IMR-90 (cell line): ENCODE results near the gene CDK5RAP3. TPM values are rescaled to one million over a fixed set of nuclear protein-coding genes. Genes with fewer than 3 reads are reported as not detected.

Source experiments
- ATAC-seq: fragments of 200-7000 bp; cut with Tn5 transposase; 2 replicates; pipeline ENCODE4 v1.9.1; 2020; ENCODE audit warnings: low read depth, mild to moderate bottlenecking, moderate library complexity
- BruUV-seq: library from RNA; stranded (reverse); fragments of 400-500 nt; replicated peaks from 2 replicates; lab custom pipeline; 2021; lab: Mats Ljungman, UMichigan
- CTCF ChIA-PET: fragments of 300-600 bp; formaldehyde crosslinking; extraction: SDS; loops from one replicate; lab custom pipeline; 2021; ENCODE audit warnings: antibody characterized with exemption; lab: Yijun Ruan, JAX
- POLR2A ChIA-PET: fragments of 300-600 bp; sonication (Branson Sonifier 250); formaldehyde crosslinking; loops from one replicate; lab custom pipeline; 2022; ENCODE audit warnings: antibody characterized with exemption; ENCODE audit not compliant: unreplicated experiment; lab: Charles Lee
- DNase-seq: peaks from one replicate; pipeline ENCODE4 v3.0.0; 2013
- H2AFZ ChIP-seq: replicated peaks from 2 replicates; pipeline ENCODE3; 2013; ENCODE audit warnings: low read length, mild to moderate bottlenecking; ENCODE audit not compliant: poor library complexity
- H2AK5ac ChIP-seq: 2 replicates; pipeline ENCODE4 v1.6.1; 2013; ENCODE audit warnings: low read depth, low read length, inconsistent platforms
- H2AK9ac ChIP-seq: replicated peaks from 2 replicates; pipeline ENCODE3; 2013; ENCODE audit warnings: mild to moderate bottlenecking, low read depth, low read length, moderate library complexity; ENCODE audit not compliant: poor library complexity
- H2BK120ac ChIP-seq: 2 replicates; pipeline ENCODE4 v1.6.1; 2013; ENCODE audit warnings: low read depth, low read length, inconsistent platforms
- H2BK15ac ChIP-seq: 3 replicates; pipeline ENCODE4 v1.6.1; 2013; ENCODE audit warnings: low read depth, low read length, inconsistent platforms
- H2BK20ac ChIP-seq: 2 replicates; pipeline ENCODE4 v1.6.1; 2013; ENCODE audit warnings: low read depth, mild to moderate bottlenecking, inconsistent platforms, low read length, moderate library complexity
- H2BK5ac ChIP-seq: 2 replicates; pipeline ENCODE4 v1.6.1; 2013; ENCODE audit warnings: mild to moderate bottlenecking, low read depth, low read length, inconsistent platforms; ENCODE audit not compliant: poor library complexity, severe bottlenecking
- H3K14ac ChIP-seq: replicated peaks from 2 replicates; pipeline ENCODE4 v1.6.1; 2013; ENCODE audit warnings: low read depth, low read length, inconsistent platforms
- H3K18ac ChIP-seq: 2 replicates; pipeline ENCODE4 v1.6.1; 2013; ENCODE audit warnings: low read depth, low read length, control low read depth
- H3K23ac ChIP-seq: 2 replicates; pipeline ENCODE4 v1.6.1; 2013; ENCODE audit warnings: low read depth, low read length, inconsistent platforms
- H3K27ac ChIP-seq: 2 replicates; pipeline ENCODE4 v1.5.1; 2013; ENCODE audit warnings: mild to moderate bottlenecking, control low read depth, low read length; ENCODE audit not compliant: insufficient read depth
- H3K27me3 ChIP-seq: 2 replicates; pipeline ENCODE4 v1.6.1; 2013; ENCODE audit warnings: low read length; ENCODE audit not compliant: control insufficient read depth, insufficient read depth
- H3K36me3 ChIP-seq: 2 replicates; pipeline ENCODE4 v1.6.1; 2013; ENCODE audit warnings: low read length, mixed read lengths; ENCODE audit not compliant: control insufficient read depth, insufficient read depth
- H3K4ac ChIP-seq: 2 replicates; pipeline ENCODE4 v1.6.1; 2013; ENCODE audit warnings: low read depth, low read length, inconsistent platforms
- H3K4me1 ChIP-seq: 2 replicates; pipeline ENCODE4 v1.6.1; 2013; ENCODE audit warnings: low read length, mixed read lengths; ENCODE audit not compliant: control insufficient read depth, insufficient read depth
- H3K4me2 ChIP-seq: 2 replicates; pipeline ENCODE4 v1.6.1; 2013; ENCODE audit warnings: low read depth, mild to moderate bottlenecking, control low read depth, low read length, moderate library complexity
- H3K4me3 ChIP-seq: 2 replicates; pipeline ENCODE4 v1.5.1; 2013; ENCODE audit warnings: low read depth, mild to moderate bottlenecking, control low read depth, low read length, moderate library complexity; ENCODE audit not compliant: insufficient read depth
- H3K56ac ChIP-seq: 2 replicates; pipeline ENCODE4 v1.6.1; 2013; ENCODE audit warnings: low read length, inconsistent platforms; ENCODE audit not compliant: insufficient read depth; ENCODE audit errors: extremely low read depth
- H3K79me1 ChIP-seq, 2 experiments: 2 replicates each; pipeline ENCODE4 v1.6.1; 2013; ENCODE audit warnings: low read length in 2 of 2, inconsistent platforms in 1 of 2, low read depth in 1 of 2
- H3K9ac ChIP-seq: 2 replicates; pipeline ENCODE4 v1.6.1; 2013; ENCODE audit warnings: low read depth, low read length, control low read depth
- H3K9me1 ChIP-seq: 2 replicates; pipeline ENCODE4 v1.6.1; 2013; ENCODE audit warnings: low read length, inconsistent platforms; ENCODE audit not compliant: insufficient read depth
- H3K9me3 ChIP-seq: 2 replicates; pipeline ENCODE4 v1.6.1; 2013; ENCODE audit warnings: low read length; ENCODE audit not compliant: control insufficient read depth, insufficient read depth
- H4K20me1 ChIP-seq: 2 replicates; pipeline ENCODE4 v1.6.1; 2013; ENCODE audit warnings: low read length, inconsistent platforms; ENCODE audit not compliant: insufficient read depth
- H4K5ac ChIP-seq: 2 replicates; pipeline ENCODE4 v1.6.1; 2013; ENCODE audit warnings: mild to moderate bottlenecking, low read depth, low read length, control low read depth
- H4K8ac ChIP-seq, 2 experiments: 2 replicates each; pipeline ENCODE4 v1.6.1; 2013; ENCODE audit warnings: low read depth in 2 of 2, low read length in 2 of 2, control low read depth in 1 of 2, inconsistent platforms in 1 of 2
- H4K91ac ChIP-seq: 2 replicates; pipeline ENCODE4 v1.6.1; 2013; ENCODE audit warnings: low read depth, low read length, inconsistent platforms; ENCODE audit not compliant: insufficient read depth
- CTCF ChIP-seq: conservative IDR thresholded peaks from 2 replicates; pipeline ENCODE4 v1.5.1; 2012; ENCODE audit warnings: mild to moderate bottlenecking, low read depth, low read length, improper control_type of control experiment
- ELK1 ChIP-seq: fragments of 150-350 bp; IDR thresholded peaks from 2 replicates; pipeline ENCODE4 v1.6.1; 2016; ENCODE audit warnings: low read depth, mild to moderate bottlenecking, low read length, moderate library complexity, borderline replicate concordance
- NFE2L2 ChIP-seq: fragments of 150-350 bp; IDR thresholded peaks from 2 replicates; pipeline ENCODE4 v1.6.1; 2016; ENCODE audit warnings: low read depth, mild to moderate bottlenecking, low read length
- RFX5 ChIP-seq: IDR thresholded peaks from 2 replicates; pipeline ENCODE4 v1.8.0; 2012; ENCODE audit warnings: low read depth, mild to moderate bottlenecking, low read length, moderate library complexity
- WGBS, 2 experiments: methylation state at CpG; one replicate each; pipeline versions ENCODE4 v1.1.5 to v1.1.7; 2013; ENCODE audit warnings: missing lambda C conversion rate in 2 of 2; ENCODE audit not compliant: insufficient read length in 1 of 2; ENCODE audit errors: extremely low coverage in 2 of 2; 5-methylcytosine and 5-hydroxymethylcytosine counted together
- dilution Hi-C: fragments of 300-500 bp; cut with HindIII; formaldehyde crosslinking; loops from one replicate; pipeline ENCODE4 v1.14.3; 2018; ENCODE audit warnings: low sequenced_read_pairs; ENCODE audit not compliant: unreplicated experiment
- in situ Hi-C: fragments of 300-500 bp; cut with MboI; formaldehyde crosslinking; loops from 3 replicates; pipeline ENCODE4 v1.14.3; 2019; ENCODE audit warnings: low sequenced_read_pairs, inconsistent platforms, mixed read lengths
- intact Hi-C: fragments of 100-400 bp; cut with micrococcal nuclease; formaldehyde crosslinking; loops from 2 replicates; pipeline ENCODE4 v1.10.0; 2022
- polyA plus RNA-seq, 3 experiments: library from polyadenylated mRNA; depleted of rRNA; stranded (reverse); fragments of >200 nt; gene quantifications; 2 replicates each; pipeline ENCODE4 v1.2.3, GENCODE V29; 2012; ENCODE audit warnings: low replicate concordance in 1 of 3
- total RNA-seq: library from RNA; depleted of rRNA; stranded (reverse); fragments of >200 nt; gene quantifications from 2 replicates; pipeline ENCODE4 v1.2.3, GENCODE V29; 2012

Gene CDK5RAP3
- total and polyA plus RNA-seq, 2 of the 4 experiments (the other 2 are of a cell fraction), result 75.3 to 153 TPM

GRCh38 chr17:47945529-47946508 is 25.1 kb upstream of the CDK5RAP3 start:
- Histone ChIP-seq H4K8ac (no peak overlapping the region), H2BK5ac (no peak overlapping the region), H2BK15ac (no peak overlapping the region), H3K18ac (no peak overlapping the region), H3K23ac (no peak overlapping the region), H4K91ac (no peak overlapping the region), H3K9me3 (no peaks in the 10 kb centered on the region), H3K27ac (no peak overlapping the region), H3K4me3 (no peak overlapping the region), H3K4me1 (peaks cover 5% of the 10 kb centered on the region), H3K9me1 (0 out of 2 replicates have a peak, but pooled peaks cover 3% of the 10 kb centered on the region), H3K14ac (no peak overlapping the region), H3K36me3 (peaks cover 2% of the 10 kb centered on the region), H3K4ac (no peak overlapping the region), H3K9ac (no peak overlapping the region), H4K5ac (no peak overlapping the region), H2AFZ (no peak overlapping the region), H3K27me3 (no peaks in the 10 kb centered on the region), H2BK20ac (no peak overlapping the region), H2BK120ac (no peak overlapping the region), H3K56ac (no peak overlapping the region), H3K79me1 (peaks cover 7 to 22% of the 10 kb centered on the region in 2 experiments), H2AK5ac (no peak overlapping the region), H3K4me2 (no peak overlapping the region), H2AK9ac (no peak overlapping the region), H4K20me1 (peaks cover 2% of the 10 kb centered on the region; the same call in 1 of the 2 replicates)
- POLR2A ChIA-PET, result no interaction called here
- dilution Hi-C loops (no loop called here), intact Hi-C loops (loop anchor here (5.0 kb wide), 1 partner anchor 104 kb away; the partner anchor contains the start of gene SCRN2), in situ Hi-C loops (no loop called here)
- WGBS, 2 experiments, result 93% methylated on average over 2 of the region's 10 CpGs; no CpG with 5 or more reads in 1 of the 2 experiments
- CTCF ChIA-PET, result interaction anchor here (1.1 to 1.5 kb wide), 2 partner anchors 9 to 155 kb away, joined by 3 to 8 read pairs; no protein-coding TSS in a partner anchor
- no TSS peak for BruUV-seq
- DNase-seq, result no peak
- TF ChIP-seq RFX5 (no peak), ELK1 (no peak), NFE2L2 (no peak), CTCF (no peak)
- ATAC-seq, result no peak
